ENCODE results near the gene PTCD3.

PTCD3 gene

GRCh38 chr2:86174445-86174844 lies 68.4 kb downstream of the PTCD3 start:
- H3K36me3 Mint-ChIP-seq (ENCODE audit: low read depth), result peaks cover 64% of the 10 kb centered on the region
- no peak overlapping the region for H3K4me3 Mint-ChIP-seq
- H3K4me1 Mint-ChIP-seq, result no peaks in the 10 kb centered on the region
- H3K9me3 Mint-ChIP-seq, result no peaks in the 10 kb centered on the region
- H3K27me3 Mint-ChIP-seq (ENCODE audit: low read depth), result no peaks in the 10 kb centered on the region
- H3K27ac Mint-ChIP-seq, result no peak overlapping the region
- TF ChIP-seq CTCF (IDR thresholded peaks at IDR 0.05; ENCODE audit: unreplicated experiment in 3 of 3), result no peak

- H3K4me3 Mint-ChIP-seq, result no peak overlapping the region
- peaks cover 64% of the 10 kb centered on the region for H3K36me3 Mint-ChIP-seq (ENCODE audit: low read depth)
- H3K27ac Mint-ChIP-seq, result no peak overlapping the region
- TF ChIP-seq CTCF (IDR thresholded peaks at IDR 0.05; ENCODE audit: unreplicated experiment in 3 of 3), result no peak
- no peaks in the 10 kb centered on the region for H3K9me3 Mint-ChIP-seq
- no peaks in the 10 kb centered on the region for H3K27me3 Mint-ChIP-seq (ENCODE audit: low read depth)
- H3K4me1 Mint-ChIP-seq, result no peaks in the 10 kb centered on the region
These were observed 69.8 kb downstream of the PTCD3 start for GRCh38 chr2:86175828-86176227.

GRCh38 chr2:86176597-86176996 lies 70.6 kb downstream of the PTCD3 start:
- no peaks in the 10 kb centered on the region for H3K9me3 Mint-ChIP-seq
- no peak for TF ChIP-seq CTCF (IDR thresholded peaks at IDR 0.05; ENCODE audit: unreplicated experiment in 3 of 3)
- no peak overlapping the region for H3K4me3 Mint-ChIP-seq
- H3K36me3 Mint-ChIP-seq (ENCODE audit: low read depth), result peaks cover 59% of the 10 kb centered on the region
- no peaks in the 10 kb centered on the region for H3K27me3 Mint-ChIP-seq (ENCODE audit: low read depth)
- H3K4me1 Mint-ChIP-seq, result no peaks in the 10 kb centered on the region
- H3K27ac Mint-ChIP-seq, result no peak overlapping the region

- peaks cover 10% of the 10 kb centered on the region for H3K36me3 Mint-ChIP-seq (ENCODE audit: low read depth)
- no peak for TF ChIP-seq CTCF (IDR thresholded peaks at IDR 0.05; ENCODE audit: unreplicated experiment in 3 of 3)
- H3K4me3 Mint-ChIP-seq, result no peak overlapping the region
- no peaks in the 10 kb centered on the region for H3K9me3 Mint-ChIP-seq
- no peaks in the 10 kb centered on the region for H3K27me3 Mint-ChIP-seq (ENCODE audit: low read depth)
- H3K4me1 Mint-ChIP-seq, result peaks cover 47% of the 10 kb centered on the region
- peak overlapping the region; percentile 34 to 60 (median 60) for H3K27ac Mint-ChIP-seq
These were observed 79.6 kb downstream of the PTCD3 start for GRCh38 chr2:86185517-86186212.

GRCh38 chr2:86186431-86186830 lies 80.4 kb downstream of the PTCD3 start:
- Mint-ChIP-seq H3K27me3 (ENCODE audit: low read depth) (no peaks in the 10 kb centered on the region), H3K4me3 (no peak overlapping the region), H3K4me1 (peaks cover 47% of the 10 kb centered on the region), H3K27ac (peak overlapping the region; percentile 34 to 60 (median 60)), H3K36me3 (ENCODE audit: low read depth) (peaks cover 10% of the 10 kb centered on the region), H3K9me3 (no peaks in the 10 kb centered on the region)
- TF ChIP-seq CTCF (IDR thresholded peaks at IDR 0.05; ENCODE audit: unreplicated experiment in 3 of 3), result no peak

GRCh38 chr2:86189782-86190416 lies 83.9 kb downstream of the PTCD3 start:
- Mint-ChIP-seq H3K9me3 (no peaks in the 10 kb centered on the region), H3K36me3 (ENCODE audit: low read depth) (peaks cover 10% of the 10 kb centered on the region), H3K27me3 (ENCODE audit: low read depth) (no peaks in the 10 kb centered on the region), H3K4me1 (peaks cover 65% of the 10 kb centered on the region), H3K27ac (no peak overlapping the region), H3K4me3 (peak overlapping the region in 1 of 3 experiments; percentile 20)
- TF ChIP-seq CTCF (IDR thresholded peaks at IDR 0.05; ENCODE audit: unreplicated experiment in 3 of 3), result no peak

All from nephron (organoid).